Measurements from ENCODE around the gene MS4A15.
"Not testable (repeated sequence)": the region's sequence is repeated elsewhere in the genome, so short reads cannot be mapped to it uniquely, and the experiment has no call there.

MS4A15 gene

DNA sequence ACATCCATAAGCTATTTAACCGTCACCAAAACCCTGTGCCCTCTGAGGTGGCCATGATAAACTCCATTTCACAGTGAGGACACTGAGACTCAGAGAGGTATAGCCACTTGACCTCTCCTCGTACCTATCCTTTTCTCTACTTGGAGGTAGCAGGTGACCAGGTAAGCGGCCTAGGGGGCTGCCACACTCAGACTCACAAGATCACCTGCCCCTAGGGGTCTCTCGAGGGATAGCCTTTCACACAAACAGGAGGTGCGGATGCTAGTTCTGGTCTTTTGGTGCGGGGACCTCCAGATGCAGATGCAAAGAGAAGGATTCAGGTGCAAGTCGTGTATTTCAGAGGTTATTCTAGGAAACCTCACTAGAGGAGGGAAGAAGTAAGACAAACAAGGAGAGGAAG lies 17.6 kb upstream of the MS4A15 start:
- Mint-ChIP-seq H3K4me1 (ENCODE audit: low read depth in 2 of 2) (no peaks in the 10 kb centered on the region), H3K4me3 (no peak overlapping the region), H3K27me3 (peaks cover 40 to 62% of the 10 kb centered on the region in 2 donors), H3K9me3 (no peaks in the 10 kb centered on the region), H3K27ac (no peak overlapping the region), H3K36me3 (ENCODE audit: insufficient read depth) (no peaks in the 10 kb centered on the region)
- ATAC-seq (replicated peaks) (no peak), DNase-seq (no peak)

- H3K9me3 Mint-ChIP-seq, result no peaks in the 10 kb centered on the region
- ATAC-seq (replicated peaks), result no peak
- no peaks in the 10 kb centered on the region for H3K4me1 Mint-ChIP-seq (ENCODE audit: low read depth in 2 of 2)
These were observed 16.1 kb upstream of the MS4A15 start for GRCh38 chr11:60740573-60740972.

DNA sequence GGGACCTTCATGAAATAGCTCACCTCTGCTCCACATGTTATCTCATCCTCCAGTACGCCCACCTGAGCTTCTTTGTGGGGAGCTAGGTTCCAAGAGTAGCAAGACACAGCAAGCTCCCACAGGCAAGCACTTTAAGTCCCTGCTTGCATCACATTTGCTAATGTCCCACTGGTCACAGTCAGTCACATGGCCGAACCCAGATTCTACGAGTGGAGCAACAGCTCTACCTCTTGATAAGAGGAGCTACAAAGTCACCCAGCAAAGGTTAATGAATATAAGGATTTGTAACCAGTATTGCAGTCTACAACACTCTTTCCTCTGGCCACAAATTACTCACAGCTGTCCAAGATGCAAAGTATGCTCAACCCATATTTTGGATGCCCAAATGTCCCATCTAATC lies 15.2 kb upstream of the MS4A15 start:
- H3K27ac Mint-ChIP-seq, result no peak overlapping the region
- H3K36me3 Mint-ChIP-seq (ENCODE audit: insufficient read depth), result no peaks in the 10 kb centered on the region
- peaks cover 45 to 66% of the 10 kb centered on the region in 2 donors for H3K27me3 Mint-ChIP-seq
- H3K4me1 Mint-ChIP-seq (ENCODE audit: low read depth in 2 of 2), result no peaks in the 10 kb centered on the region
- no peak for DNase-seq
- ATAC-seq (replicated peaks), result no peak
- H3K9me3 Mint-ChIP-seq, result no peaks in the 10 kb centered on the region
- no peak overlapping the region for H3K4me3 Mint-ChIP-seq

More at GRCh38 chr11:60740573-60740972, 16.1 kb upstream of the MS4A15 start:
- Mint-ChIP-seq H3K27me3 (peaks cover 45 to 66% of the 10 kb centered on the region in 2 donors), H3K36me3 (ENCODE audit: insufficient read depth) (no peaks in the 10 kb centered on the region), H3K4me3 (no peak overlapping the region), H3K27ac (no peak overlapping the region)
- no peak for DNase-seq

DNA sequence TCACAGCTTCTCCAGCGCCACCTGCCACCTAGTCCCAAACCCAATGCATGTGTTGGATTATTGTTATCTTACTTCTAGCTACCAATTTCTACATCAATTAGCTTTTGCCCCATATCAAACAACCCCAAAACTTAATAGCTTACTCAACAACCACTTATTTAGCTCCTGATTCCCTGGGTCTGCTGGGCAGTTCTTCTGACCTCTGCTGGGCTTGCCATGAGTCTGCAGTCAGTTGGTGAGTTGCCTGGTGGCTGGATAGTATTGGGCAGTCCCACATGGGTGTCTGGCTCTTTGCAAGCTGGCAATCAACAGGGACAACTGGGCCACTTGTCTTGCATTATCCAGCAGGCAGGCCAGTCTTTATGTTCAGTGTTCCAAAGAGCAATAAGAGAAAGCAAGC lies 13.6 kb upstream of the MS4A15 start:
- Mint-ChIP-seq H3K9me3 (no peaks in the 10 kb centered on the region), H3K27me3 (peaks cover 39 to 51% of the 10 kb centered on the region in 2 donors), H3K4me3 (no peak overlapping the region), H3K4me1 (ENCODE audit: low read depth in 2 of 2) (no peaks in the 10 kb centered on the region), H3K27ac (no peak overlapping the region), H3K36me3 (ENCODE audit: insufficient read depth) (no peaks in the 10 kb centered on the region)
- no peak for DNase-seq
- ATAC-seq (replicated peaks), result no peak

DNA sequence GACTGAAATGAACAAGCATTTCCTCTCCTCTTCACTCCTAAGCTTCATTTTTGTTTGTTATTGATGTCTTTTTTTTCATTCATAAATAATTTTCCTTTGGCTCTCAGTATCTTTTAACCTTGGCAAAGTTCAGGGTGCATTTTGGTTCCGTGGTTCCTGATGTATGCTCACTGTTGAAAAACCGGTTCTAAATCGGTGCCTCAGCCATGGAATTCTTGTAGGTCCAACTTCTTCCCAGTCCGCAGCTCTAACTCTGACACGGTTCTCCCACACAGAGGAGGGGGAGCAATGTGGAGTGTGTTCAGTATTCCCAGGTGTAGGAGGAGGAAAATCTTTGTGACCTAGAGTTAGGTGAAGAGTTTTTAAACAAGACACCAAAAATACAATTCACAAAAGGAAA lies 12.6 kb upstream of the MS4A15 start:
- H3K4me1 Mint-ChIP-seq (ENCODE audit: low read depth in 2 of 2), result no peaks in the 10 kb centered on the region
- no peaks in the 10 kb centered on the region for H3K36me3 Mint-ChIP-seq (ENCODE audit: insufficient read depth)
- no peaks in the 10 kb centered on the region for H3K9me3 Mint-ChIP-seq
- ATAC-seq (replicated peaks) (no peak), DNase-seq (no peak)
- no peak overlapping the region for H3K27ac Mint-ChIP-seq
- no peak overlapping the region for H3K4me3 Mint-ChIP-seq
- H3K27me3 Mint-ChIP-seq, result peaks cover 28 to 46% of the 10 kb centered on the region in 2 donors

- Mint-ChIP-seq H3K4me3 (no peak overlapping the region), H3K9me3 (no peaks in the 10 kb centered on the region), H3K36me3 (ENCODE audit: insufficient read depth) (peaks cover 6% of the 10 kb centered on the region), H3K4me1 (ENCODE audit: low read depth in 2 of 2) (no peaks in the 10 kb centered on the region), H3K27me3 (peaks cover 40 to 70% of the 10 kb centered on the region in 2 donors), H3K27ac (no peak overlapping the region)
- no peak for DNase-seq
- no peak for ATAC-seq (replicated peaks)
These were observed 9.3 kb upstream of the MS4A15 start for GRCh38 chr11:60747359-60747873.

DNA sequence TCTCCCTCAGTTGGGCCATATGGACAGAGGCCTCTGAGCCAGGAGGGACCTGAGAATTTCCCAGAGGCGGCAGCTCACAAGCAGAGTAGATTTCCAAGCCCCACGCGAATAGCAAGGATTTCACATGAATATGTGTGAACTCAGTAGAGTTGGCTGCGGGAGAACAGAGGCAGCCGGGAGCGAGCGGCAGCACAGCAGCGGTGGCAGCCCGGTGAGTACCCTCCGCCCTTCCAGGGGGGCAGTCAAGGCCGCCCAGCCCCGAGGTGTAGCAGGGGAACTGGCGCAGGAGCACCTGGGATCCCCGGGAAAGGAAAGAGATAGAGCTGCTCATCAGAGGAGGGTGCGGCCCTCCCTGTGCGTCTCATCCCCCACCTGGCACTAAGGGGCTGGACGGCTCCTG lies 8.4 kb upstream of the MS4A15 start:
- peaks cover 6% of the 10 kb centered on the region for H3K36me3 Mint-ChIP-seq (ENCODE audit: insufficient read depth)
- no peak overlapping the region for H3K27ac Mint-ChIP-seq
- H3K27me3 Mint-ChIP-seq, result peaks cover 45 to 73% of the 10 kb centered on the region in 2 donors
- ATAC-seq (replicated peaks), result no peak
- no peak overlapping the region for H3K4me3 Mint-ChIP-seq
- no peaks in the 10 kb centered on the region for H3K9me3 Mint-ChIP-seq
- DNase-seq, result no peak
- no peaks in the 10 kb centered on the region for H3K4me1 Mint-ChIP-seq (ENCODE audit: low read depth in 2 of 2)

DNA sequence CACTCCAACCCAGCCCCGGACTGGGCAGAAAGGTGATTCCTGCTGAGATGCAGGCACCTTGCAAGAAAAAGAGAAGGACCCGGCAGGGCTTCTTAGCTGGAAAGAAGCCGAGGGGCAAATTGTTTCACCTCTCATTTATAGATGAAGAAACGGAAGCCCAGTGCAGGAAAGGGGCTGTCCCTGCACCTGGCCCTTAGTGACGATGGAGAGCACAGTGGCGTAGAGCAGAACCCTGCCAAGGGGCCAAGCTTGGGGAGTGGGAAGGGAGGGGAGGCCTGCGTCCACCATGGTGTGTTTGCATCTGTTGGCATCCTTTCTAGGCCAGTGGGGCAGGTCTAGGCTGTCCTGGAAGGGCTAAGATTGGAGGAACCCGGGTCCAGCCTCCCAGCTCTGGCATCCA lies 7.8 kb upstream of the MS4A15 start:
- Mint-ChIP-seq H3K9me3 (no peaks in the 10 kb centered on the region), H3K27ac (no peak overlapping the region), H3K27me3 (peaks cover 45 to 72% of the 10 kb centered on the region in 2 donors), H3K4me3 (no peak overlapping the region), H3K36me3 (ENCODE audit: insufficient read depth) (peaks cover 6% of the 10 kb centered on the region), H3K4me1 (ENCODE audit: low read depth in 2 of 2) (no peaks in the 10 kb centered on the region)
- ATAC-seq (replicated peaks) (no peak), DNase-seq (no peak)

GRCh38 chr11:60750911-60751310 lies 5.8 kb upstream of the MS4A15 start:
- Mint-ChIP-seq H3K36me3 (ENCODE audit: insufficient read depth) (peaks cover 6% of the 10 kb centered on the region), H3K27me3 (peaks cover 38 to 67% of the 10 kb centered on the region in 2 donors), H3K4me3 (no peak overlapping the region), H3K27ac (no peak overlapping the region), H3K9me3 (no peaks in the 10 kb centered on the region), H3K4me1 (ENCODE audit: low read depth in 2 of 2) (no peaks in the 10 kb centered on the region)
- no peak for ATAC-seq (replicated peaks)
- DNase-seq, result no peak

DNA sequence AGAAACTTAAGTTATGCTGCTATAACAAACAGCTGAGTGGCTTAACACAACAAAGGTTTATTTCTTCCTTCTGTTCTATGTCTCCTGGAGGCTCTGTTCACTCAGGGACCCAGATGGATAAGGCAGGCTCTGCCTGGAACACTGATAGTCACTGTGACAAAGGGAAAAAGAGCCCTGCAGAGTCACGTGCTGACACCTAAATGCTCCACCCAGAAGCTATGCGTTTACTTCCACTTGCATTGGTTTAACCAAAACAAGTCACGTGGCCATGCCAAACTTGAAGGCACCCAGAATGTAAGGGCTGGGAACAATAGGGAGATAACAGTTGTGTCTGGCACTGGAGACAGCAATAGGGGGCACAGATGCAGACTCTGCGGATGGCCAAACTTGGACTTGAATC lies 3.4 kb upstream of the MS4A15 start:
- Mint-ChIP-seq H3K4me3 (no peak overlapping the region), H3K36me3 (ENCODE audit: insufficient read depth) (peaks cover 6% of the 10 kb centered on the region), H3K4me1 (ENCODE audit: low read depth in 2 of 2) (no peaks in the 10 kb centered on the region), H3K27ac (no peak overlapping the region), H3K27me3 (peaks cover 46 to 84% of the 10 kb centered on the region in 2 donors), H3K9me3 (no peaks in the 10 kb centered on the region)
- no peak for ATAC-seq (replicated peaks)
- DNase-seq, result no peak

GRCh38 chr11:60754887-60755286 lies 1.8 kb upstream of the MS4A15 start:
- peaks cover 62 to 87% of the 10 kb centered on the region in 2 donors for H3K27me3 Mint-ChIP-seq
- no peak overlapping the region for H3K4me3 Mint-ChIP-seq
- no peaks in the 10 kb centered on the region for H3K4me1 Mint-ChIP-seq (ENCODE audit: low read depth in 2 of 2)
- peaks cover 6% of the 10 kb centered on the region for H3K36me3 Mint-ChIP-seq (ENCODE audit: insufficient read depth)
- ATAC-seq (replicated peaks) (no peak), DNase-seq (no peak)
- no peaks in the 10 kb centered on the region for H3K9me3 Mint-ChIP-seq
- H3K27ac Mint-ChIP-seq, result no peak overlapping the region

DNA sequence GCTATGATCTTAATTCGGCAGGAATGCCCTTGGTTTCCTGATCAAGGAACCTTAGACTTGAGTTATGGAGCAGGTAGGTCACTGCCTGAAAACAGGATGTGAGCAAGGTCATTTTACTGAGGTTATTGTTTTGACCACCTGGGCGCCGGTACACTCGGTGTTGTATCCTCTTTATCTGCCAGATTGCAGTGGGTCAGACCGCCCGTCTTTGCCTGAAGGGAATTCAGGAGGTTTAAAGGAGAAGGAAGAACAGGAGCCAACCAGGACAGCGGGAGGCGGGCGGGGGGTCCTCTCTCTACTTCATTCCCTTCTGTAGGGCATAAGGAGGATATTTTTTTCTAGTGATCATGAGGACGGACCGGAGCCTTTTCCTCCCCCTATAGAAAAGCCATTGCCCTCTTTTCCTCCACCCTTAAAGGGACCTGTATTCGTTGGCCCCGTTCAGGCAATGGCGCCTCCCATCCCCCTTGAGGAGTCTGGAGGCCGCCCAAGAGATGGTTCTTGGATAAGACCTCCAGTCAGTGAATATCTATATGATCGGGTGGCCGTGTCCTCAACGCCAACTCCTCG lies 649 bp downstream of the MS4A15 start:
- H3K4me1 Mint-ChIP-seq (ENCODE audit: low read depth in 2 of 2), result no peaks in the 10 kb centered on the region
- H3K4me3 Mint-ChIP-seq, result no peak overlapping the region
- no peaks in the 10 kb centered on the region for H3K36me3 Mint-ChIP-seq (ENCODE audit: insufficient read depth)
- no peak for ATAC-seq (replicated peaks)
- H3K27ac Mint-ChIP-seq, result no peak overlapping the region
- H3K27me3 Mint-ChIP-seq, result peaks cover 61 to 85% of the 10 kb centered on the region in 2 donors
- H3K9me3 Mint-ChIP-seq, result no peaks in the 10 kb centered on the region
- DNase-seq, result no peak

DNA sequence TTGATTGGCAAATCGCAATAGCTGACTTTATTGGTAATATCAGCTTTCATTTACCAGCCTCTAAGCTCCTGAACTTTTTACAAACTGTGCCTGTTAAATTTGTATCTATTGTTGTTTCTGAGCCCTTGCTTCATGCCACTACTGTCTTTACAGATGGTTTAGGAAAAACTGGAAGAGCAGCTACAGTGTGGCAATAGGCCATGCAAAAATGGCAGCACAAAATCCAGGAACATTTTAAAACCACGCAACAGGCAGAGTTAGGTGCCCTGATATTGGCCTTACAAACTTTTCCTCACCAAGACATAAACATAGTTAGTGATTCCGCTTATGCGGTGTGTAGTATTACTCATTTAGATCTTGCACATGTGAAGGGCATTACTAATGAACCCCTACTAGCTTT lies 2.0 kb downstream of the MS4A15 start:
- not testable (repeated sequence) for H3K9me3 Mint-ChIP-seq; H3K4me1 Mint-ChIP-seq (ENCODE audit: low read depth in 2 of 2); H3K27ac Mint-ChIP-seq; H3K4me3 Mint-ChIP-seq; ATAC-seq (replicated peaks); H3K36me3 Mint-ChIP-seq (ENCODE audit: insufficient read depth); DNase-seq
- peaks cover 56 to 84% of the 10 kb centered on the region in 2 donors for H3K27me3 Mint-ChIP-seq

- not testable (repeated sequence) for ATAC-seq (replicated peaks); H3K9me3 Mint-ChIP-seq; H3K4me1 Mint-ChIP-seq (ENCODE audit: low read depth in 2 of 2); H3K36me3 Mint-ChIP-seq (ENCODE audit: insufficient read depth); H3K27ac Mint-ChIP-seq; H3K4me3 Mint-ChIP-seq; DNase-seq
- peaks cover 56 to 94% of the 10 kb centered on the region in 2 donors for H3K27me3 Mint-ChIP-seq
These were observed 3.0 kb downstream of the MS4A15 start for GRCh38 chr11:60759438-60760225.
